ENCODE data around the gene SHMT2.

- no peak for TF ChIP-seq CTCF (conservative IDR thresholded peaks at IDR 0.05; ENCODE audit: low read depth, low read length)
- TF ChIP-seq EZH2phosphoT487 (IDR thresholded peaks at IDR 0.05; ENCODE audit: borderline replicate concordance, low read length), result no peak
Measured at GRCh38 chr12:57201631-57202030, 27.9 kb upstream of the SHMT2 start.
